Measurements from ENCODE around the gene NCKAP5. TPM values are rescaled to one million over a fixed set of nuclear protein-coding genes. Genes with fewer than 3 reads are reported as not detected.

NCKAP5 gene
- total RNA-seq, 2 donors from 2014 or later = 2.0 to 7.1 TPM

DNA sequence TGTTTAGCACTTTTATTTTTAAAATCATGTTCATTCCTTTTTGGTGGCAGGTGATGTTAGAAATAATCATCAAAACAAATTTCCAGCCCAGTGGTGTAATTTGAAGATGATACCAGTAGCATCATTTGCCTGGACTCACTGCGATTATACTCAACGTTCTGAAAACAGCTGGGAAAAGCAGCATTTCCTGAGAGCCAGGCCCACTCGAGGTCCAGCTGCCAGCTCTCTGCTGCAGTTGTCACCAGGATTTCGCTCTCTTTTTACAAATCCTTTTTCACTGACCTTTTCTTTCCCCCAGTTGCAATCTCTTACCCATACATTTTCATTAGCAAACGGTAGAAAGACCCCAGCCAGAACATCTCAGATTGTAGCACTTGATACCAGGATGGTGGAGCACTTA lies 787.6 kb downstream of the NCKAP5 start:
- WGBS = 55% methylated on average over 5 of the region's 5 CpGs
- TF ChIP-seq CTCF (IDR thresholded peaks at IDR 0.05) (no peak), POLR2A (IDR thresholded peaks at IDR 0.05) (no peak), POLR2AphosphoS5 (IDR thresholded peaks at IDR 0.05) (no peak)
- intact Hi-C loops (cut with DNase I) = no loop called here
- Histone ChIP-seq H3K27ac (no peak overlapping the region), H3K36me3 (no peaks in the 10 kb centered on the region), H3K27me3 (replicated peaks; ENCODE audit: insufficient read depth) (no peaks in the 10 kb centered on the region), H3K4me3 (no peak overlapping the region), H3K4me1 (replicated peaks) (no peaks in the 10 kb centered on the region), H3K9me3 (no peaks in the 10 kb centered on the region)
- DNase-seq (ENCODE audit: low spot score) = no peak

- WGBS = 65% methylated on average over 1 of the region's 1 CpG
- intact Hi-C loops (cut with DNase I) = no loop called here
- Histone ChIP-seq H3K4me3 (no peak overlapping the region), H3K27me3 (replicated peaks; ENCODE audit: insufficient read depth) (no peaks in the 10 kb centered on the region), H3K27ac (no peak overlapping the region), H3K4me1 (replicated peaks) (no peaks in the 10 kb centered on the region), H3K9me3 (no peaks in the 10 kb centered on the region), H3K36me3 (no peaks in the 10 kb centered on the region)
- no peak for TF ChIP-seq CTCF (IDR thresholded peaks at IDR 0.05)
- TF ChIP-seq POLR2AphosphoS5 (IDR thresholded peaks at IDR 0.05) = no peak
- TF ChIP-seq POLR2A (IDR thresholded peaks at IDR 0.05) = no peak
- no peak for DNase-seq (ENCODE audit: low spot score)
Measured at GRCh38 chr2:132779206-132779721, 789.0 kb downstream of the NCKAP5 start.

DNA sequence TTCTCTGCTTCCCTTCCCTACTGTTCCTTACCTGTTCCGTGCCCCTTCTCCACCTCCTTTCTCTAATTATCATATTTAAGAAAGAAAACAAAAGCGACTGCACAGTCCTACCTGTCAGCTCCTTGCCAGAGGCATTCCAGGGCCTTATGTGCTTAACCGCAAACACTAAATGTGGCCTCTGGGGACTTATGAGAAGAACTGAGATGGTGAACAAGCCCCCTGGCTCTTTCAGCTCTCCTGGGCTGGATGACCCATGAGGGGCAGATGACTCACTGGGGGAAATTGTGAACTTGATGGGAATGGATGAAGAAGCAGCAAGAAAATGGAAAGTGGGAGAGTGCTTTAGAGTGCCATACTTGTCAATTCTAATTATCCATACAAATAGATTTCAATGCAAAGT lies 792.0 kb downstream of the NCKAP5 start:
- 58% methylated on average over 3 of the region's 3 CpGs for WGBS
- H3K27me3 ChIP-seq (replicated peaks; ENCODE audit: insufficient read depth) = no peaks in the 10 kb centered on the region
- no peaks in the 10 kb centered on the region for H3K9me3 ChIP-seq
- no peak overlapping the region for H3K4me3 ChIP-seq
- DNase-seq (ENCODE audit: low spot score) = no peak
- H3K36me3 ChIP-seq = no peaks in the 10 kb centered on the region
- intact Hi-C loops (cut with DNase I) = no loop called here
- TF ChIP-seq POLR2AphosphoS5 (IDR thresholded peaks at IDR 0.05) (no peak), CTCF (IDR thresholded peaks at IDR 0.05) (no peak), POLR2A (IDR thresholded peaks at IDR 0.05) (no peak)
- no peaks in the 10 kb centered on the region for H3K4me1 ChIP-seq (replicated peaks)
- H3K27ac ChIP-seq = no peak overlapping the region

- no peaks in the 10 kb centered on the region for H3K9me3 ChIP-seq
- 45% methylated on average over 2 of the region's 2 CpGs for WGBS
- intact Hi-C loops (cut with DNase I) = no loop called here
- DNase-seq (ENCODE audit: low spot score) = no peak
- no peak for TF ChIP-seq POLR2A (IDR thresholded peaks at IDR 0.05)
- no peak for TF ChIP-seq CTCF (IDR thresholded peaks at IDR 0.05)
- TF ChIP-seq POLR2AphosphoS5 (IDR thresholded peaks at IDR 0.05) = no peak
- no peak overlapping the region for H3K4me3 ChIP-seq
- no peaks in the 10 kb centered on the region for H3K27me3 ChIP-seq (replicated peaks; ENCODE audit: insufficient read depth)
- H3K27ac ChIP-seq = no peak overlapping the region
- no peaks in the 10 kb centered on the region for H3K4me1 ChIP-seq (replicated peaks)
- no peaks in the 10 kb centered on the region for H3K36me3 ChIP-seq
Measured at GRCh38 chr2:132774189-132774588, 794.1 kb downstream of the NCKAP5 start.

- 92% methylated on average over 3 of the region's 3 CpGs for WGBS
Measured at GRCh38 chr2:132773331-132773730, 794.9 kb downstream of the NCKAP5 start.

More at GRCh38 chr2:132773331-132773730, 794.9 kb downstream of the NCKAP5 start:
- Histone ChIP-seq H3K27me3 (replicated peaks; ENCODE audit: insufficient read depth) (no peaks in the 10 kb centered on the region), H3K4me1 (replicated peaks) (no peaks in the 10 kb centered on the region), H3K4me3 (no peak overlapping the region), H3K36me3 (no peaks in the 10 kb centered on the region), H3K9me3 (no peaks in the 10 kb centered on the region), H3K27ac (no peak overlapping the region)
- intact Hi-C loops (cut with DNase I) = no loop called here
- DNase-seq (ENCODE audit: low spot score) = no peak
- TF ChIP-seq POLR2AphosphoS5 (IDR thresholded peaks at IDR 0.05) (no peak), POLR2A (IDR thresholded peaks at IDR 0.05) (no peak), CTCF (IDR thresholded peaks at IDR 0.05) (no peak)

Data from prostate gland (tissue), 2 donors.